ENCODE results near the gene PTPRA. TPM values are rescaled to one million over a fixed set of nuclear protein-coding genes. Genes with fewer than 3 reads are reported as not detected.

The PTPRA gene
- total and polyA plus RNA-seq, 8 donors, result 8.1 to 157 (median 21.8) TPM

DNA sequence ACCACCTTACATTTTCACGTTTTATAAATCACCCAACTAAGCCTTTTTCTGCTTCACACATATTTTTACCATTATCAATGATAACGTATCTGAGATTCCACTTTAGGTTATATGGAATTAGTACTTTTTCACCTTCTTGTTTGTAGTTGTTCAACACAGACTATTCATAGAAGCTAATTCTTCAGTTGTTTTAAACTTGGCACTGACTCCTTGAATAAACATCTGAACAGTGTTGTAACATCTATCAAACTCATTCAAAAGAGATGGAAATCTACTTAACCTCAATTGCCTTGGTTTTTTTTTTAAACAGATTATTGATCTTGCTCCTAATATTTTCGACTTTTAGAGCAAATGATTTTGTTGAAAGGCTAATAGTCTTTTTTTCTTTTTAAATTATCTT, 34.2 kb downstream of the PTPRA start:
- H3K4me1 ChIP-seq, result peaks cover 0 to 19% (median 6%) of the 10 kb centered on the region in 4 donors
- no peak overlapping the region for H3K27ac ChIP-seq
- H3K36me3 ChIP-seq, result no peaks in the 10 kb centered on the region
- WGBS, 5 donors, result 34 to 51% (median 41%) methylated on average over 3 of the region's 3 CpGs
- DNase-seq, result no peak
- intact Hi-C loops (cut with DNase I; ENCODE audit: low total_unique reads), result no loop called here
- H3K9me3 ChIP-seq, result no peaks in the 10 kb centered on the region
- H3K27me3 ChIP-seq, result no peaks in the 10 kb centered on the region
- no peak overlapping the region for H3K4me3 ChIP-seq
- TF ChIP-seq POLR2AphosphoS5 (IDR thresholded peaks at IDR 0.05), result no peak
- no peak for TF ChIP-seq POLR2A (IDR thresholded peaks at IDR 0.05)
- TF ChIP-seq, protein P1, sequence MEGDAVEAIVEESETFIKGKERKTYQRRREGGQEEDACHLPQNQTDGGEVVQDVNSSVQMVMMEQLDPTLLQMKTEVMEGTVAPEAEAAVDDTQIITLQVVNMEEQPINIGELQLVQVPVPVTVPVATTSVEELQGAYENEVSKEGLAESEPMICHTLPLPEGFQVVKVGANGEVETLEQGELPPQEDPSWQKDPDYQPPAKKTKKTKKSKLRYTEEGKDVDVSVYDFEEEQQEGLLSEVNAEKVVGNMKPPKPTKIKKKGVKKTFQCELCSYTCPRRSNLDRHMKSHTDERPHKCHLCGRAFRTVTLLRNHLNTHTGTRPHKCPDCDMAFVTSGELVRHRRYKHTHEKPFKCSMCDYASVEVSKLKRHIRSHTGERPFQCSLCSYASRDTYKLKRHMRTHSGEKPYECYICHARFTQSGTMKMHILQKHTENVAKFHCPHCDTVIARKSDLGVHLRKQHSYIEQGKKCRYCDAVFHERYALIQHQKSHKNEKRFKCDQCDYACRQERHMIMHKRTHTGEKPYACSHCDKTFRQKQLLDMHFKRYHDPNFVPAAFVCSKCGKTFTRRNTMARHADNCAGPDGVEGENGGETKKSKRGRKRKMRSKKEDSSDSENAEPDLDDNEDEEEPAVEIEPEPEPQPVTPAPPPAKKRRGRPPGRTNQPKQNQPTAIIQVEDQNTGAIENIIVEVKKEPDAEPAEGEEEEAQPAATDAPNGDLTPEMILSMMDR (IDR thresholded peaks at IDR 0.05), result no peak
- no peak for TF ChIP-seq EP300 (IDR thresholded peaks at IDR 0.05)

DNA sequence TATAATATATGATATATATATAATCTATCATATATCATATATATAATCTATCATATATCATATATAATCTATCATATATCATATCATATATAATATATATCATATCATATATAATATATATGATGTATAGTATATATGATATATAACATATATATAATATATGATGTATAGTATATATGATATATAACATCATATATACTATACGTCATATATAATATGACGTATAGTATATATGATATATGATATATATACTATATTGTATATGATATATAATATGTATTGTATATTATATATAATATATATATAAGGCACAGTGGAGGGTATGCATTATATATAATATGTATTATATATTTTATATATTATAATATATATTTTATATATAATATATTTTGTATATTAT, 36.7 kb downstream of the PTPRA start:
- intact Hi-C loops (cut with DNase I; ENCODE audit: low total_unique reads), result no loop called here
- no peak overlapping the region for H3K27ac ChIP-seq
- no peaks in the 10 kb centered on the region for H3K36me3 ChIP-seq
- WGBS, 5 donors, result 98% methylated on average over 2 of the region's 2 CpGs; no CpG with 5 or more reads in 2 of the 5 donors
- H3K27me3 ChIP-seq, result no peaks in the 10 kb centered on the region
- no peak for DNase-seq
- H3K4me1 ChIP-seq, result peaks cover 0 to 19% (median 6%) of the 10 kb centered on the region in 4 donors
- H3K9me3 ChIP-seq, result no peaks in the 10 kb centered on the region
- TF ChIP-seq, protein P1 (IDR thresholded peaks at IDR 0.05), result no peak
- TF ChIP-seq POLR2A (IDR thresholded peaks at IDR 0.05) (no peak), POLR2AphosphoS5 (IDR thresholded peaks at IDR 0.05) (no peak), EP300 (IDR thresholded peaks at IDR 0.05) (no peak)
- H3K4me3 ChIP-seq, result no peak overlapping the region

DNA sequence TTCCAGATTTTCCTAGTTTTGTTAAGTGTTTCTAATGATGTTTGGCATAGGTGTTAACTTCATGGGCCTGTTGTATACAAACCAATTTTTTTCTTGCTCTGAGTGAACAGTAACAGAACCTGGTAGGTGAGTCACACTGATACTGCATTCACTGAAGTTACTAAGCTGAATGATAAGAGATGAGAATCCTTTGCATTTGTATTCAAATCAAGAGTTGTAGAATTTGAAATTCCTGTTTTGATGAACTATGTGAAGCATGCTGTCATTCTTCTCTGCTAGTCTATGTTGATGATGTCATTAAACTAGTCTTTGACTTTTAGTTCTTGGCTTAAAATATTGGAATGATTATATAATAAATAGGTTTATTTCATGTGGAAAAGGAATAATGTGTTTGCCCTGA, 37.9 kb downstream of the PTPRA start:
- Histone ChIP-seq H3K9me3 (no peaks in the 10 kb centered on the region), H3K27ac (no peak overlapping the region), H3K36me3 (no peaks in the 10 kb centered on the region), H3K4me3 (no peak overlapping the region), H3K27me3 (no peaks in the 10 kb centered on the region), H3K4me1 (peaks cover 0 to 19% (median 6%) of the 10 kb centered on the region in 4 donors)
- DNase-seq, result no peak
- intact Hi-C loops (cut with DNase I; ENCODE audit: low total_unique reads), result no loop called here
- TF ChIP-seq POLR2AphosphoS5 (IDR thresholded peaks at IDR 0.05) (no peak), POLR2A (IDR thresholded peaks at IDR 0.05) (no peak), EP300 (IDR thresholded peaks at IDR 0.05) (no peak)
- TF ChIP-seq, protein P1 (IDR thresholded peaks at IDR 0.05), result no peak

DNA sequence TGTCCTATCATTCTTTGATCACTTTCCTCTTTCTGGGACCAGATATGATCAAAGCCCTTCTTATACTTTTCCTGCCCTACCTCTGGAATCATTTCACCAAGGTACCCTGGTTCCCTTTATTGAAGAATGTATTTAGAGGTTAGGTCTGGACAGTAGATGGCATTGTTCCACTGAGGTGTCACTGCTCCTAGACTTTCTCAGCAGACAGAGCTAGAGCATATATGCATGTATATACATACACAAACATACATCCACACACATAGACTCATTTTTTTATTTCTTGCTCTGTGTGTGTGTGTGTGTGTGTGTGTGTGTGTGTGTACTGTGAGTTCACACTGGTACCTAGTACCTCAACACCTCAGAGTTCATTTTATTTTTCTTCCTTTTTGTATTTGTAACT, 40.9 kb downstream of the PTPRA start:
- TF ChIP-seq EP300 (IDR thresholded peaks at IDR 0.05) (no peak), POLR2A (IDR thresholded peaks at IDR 0.05) (no peak), POLR2AphosphoS5 (IDR thresholded peaks at IDR 0.05) (no peak)
- TF ChIP-seq, protein P1 (IDR thresholded peaks at IDR 0.05), result no peak
- no peaks in the 10 kb centered on the region for H3K9me3 ChIP-seq
- H3K36me3 ChIP-seq, result no peaks in the 10 kb centered on the region
- no peaks in the 10 kb centered on the region for H3K27me3 ChIP-seq
- no peak overlapping the region for H3K27ac ChIP-seq
- intact Hi-C loops (cut with DNase I; ENCODE audit: low total_unique reads), result no loop called here
- H3K4me1 ChIP-seq, result peaks cover 0 to 11% (median 4%) of the 10 kb centered on the region in 4 donors
- no peak overlapping the region for H3K4me3 ChIP-seq
- peak in 1 of 2 donors; percentile 60 for DNase-seq

All from stomach (tissue), 9 donors.